H1 (cell line): Measurements from ENCODE around the gene SPANXN4. TPM values are rescaled to one million over a fixed set of nuclear protein-coding genes. Genes with fewer than 3 reads are reported as not detected.

Experiments
- CHD7 ChIP-seq: fragments of 300-600 bp; sonication (generic); IDR thresholded peaks from 2 replicates; pipeline ENCODE4 v1.7.1; 2012; ENCODE audit warnings: low read length, moderate library complexity, mild to moderate bottlenecking, inconsistent platforms; ENCODE audit not compliant: insufficient replicate concordance
- PHF8 ChIP-seq: fragments of 200-600 bp; sonication (generic); conservative IDR thresholded peaks from 2 replicates; pipeline ENCODE4 v1.7.1; 2012; ENCODE audit warnings: low read depth, mild to moderate bottlenecking, inconsistent platforms, low read length, moderate library complexity
- polyA plus RNA-seq, 7 experiments: library from polyadenylated mRNA; depleted of rRNA in 3 of 7; stranded (reverse) in 5 of 7; unstranded in 2 of 7; fragments of >200 nt in 5 of 7; fragments of 200-250 nt in 2 of 7; gene quantifications; 1 replicate in 5 of 7; 2 replicates in 1 of 7; 4 replicates in 1 of 7; pipeline versions ENCODE4 v1.2.1 to v1.2.3, GENCODE V29; 2011 to 2013; ENCODE audit warnings: missing spikeins in 2 of 7, mixed read lengths in 2 of 7
- total RNA-seq: library from RNA; stranded (reverse); fragmentation: NEBNext Ultra II Directional; extraction: Animal tissue kit (Norgen Biotek cat#: 25700); gene quantifications from 2 replicates; pipeline ENCODE4 v1.2.1, GENCODE V29; 2021
- TF ChIP-seq, protein P1 (sequence below): IDR thresholded peaks from 2 replicates; pipeline ENCODE4 v1.6.1; 2012; ENCODE audit warnings: inconsistent platforms
- TF ChIP-seq, protein P2 (sequence below): IDR thresholded peaks from 2 replicates; pipeline ENCODE4 v1.6.1; 2011; ENCODE audit warnings: low read length, improper control_type of control experiment

The SPANXN4 gene
- total and polyA plus RNA-seq, 2 of the 8 experiments (the other 6 are each of a cell fraction or from before 2014, with no cell fraction given): not detected

DNA sequence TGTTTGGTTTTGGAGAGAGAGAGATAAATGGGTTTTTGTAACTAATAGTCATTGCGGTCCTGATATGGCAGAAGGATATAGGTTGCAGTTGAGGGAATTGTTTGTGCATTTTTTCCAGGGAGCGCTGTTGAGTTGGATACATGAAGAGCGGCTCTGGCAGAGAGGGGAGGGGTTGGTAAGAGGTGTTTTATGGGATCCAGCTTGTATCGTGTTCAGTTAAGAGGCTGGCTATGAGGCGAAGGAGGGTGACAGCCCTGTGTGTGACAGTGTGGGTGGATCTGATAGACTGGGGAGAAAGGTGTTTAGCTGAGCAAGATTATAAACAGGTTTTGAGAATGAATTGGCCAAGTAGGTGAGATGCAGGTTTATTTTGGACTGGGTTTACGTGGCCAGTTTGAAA, 1.5 kb downstream of the SPANXN4 start (continued):
- TF ChIP-seq CHD7 (no peak), PHF8 (no peak)
- TF ChIP-seq, protein P1, sequence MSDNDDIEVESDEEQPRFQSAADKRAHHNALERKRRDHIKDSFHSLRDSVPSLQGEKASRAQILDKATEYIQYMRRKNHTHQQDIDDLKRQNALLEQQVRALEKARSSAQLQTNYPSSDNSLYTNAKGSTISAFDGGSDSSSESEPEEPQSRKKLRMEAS: no peak
- TF ChIP-seq, protein P2, sequence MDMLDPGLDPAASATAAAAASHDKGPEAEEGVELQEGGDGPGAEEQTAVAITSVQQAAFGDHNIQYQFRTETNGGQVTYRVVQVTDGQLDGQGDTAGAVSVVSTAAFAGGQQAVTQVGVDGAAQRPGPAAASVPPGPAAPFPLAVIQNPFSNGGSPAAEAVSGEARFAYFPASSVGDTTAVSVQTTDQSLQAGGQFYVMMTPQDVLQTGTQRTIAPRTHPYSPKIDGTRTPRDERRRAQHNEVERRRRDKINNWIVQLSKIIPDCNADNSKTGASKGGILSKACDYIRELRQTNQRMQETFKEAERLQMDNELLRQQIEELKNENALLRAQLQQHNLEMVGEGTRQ: no peak
- TF ChIP-seq, all 59 proteins: peak for 0
